ENCODE measurements around the gene ABCB8. TPM values are rescaled to one million over a fixed set of nuclear protein-coding genes. Genes with fewer than 3 reads are reported as not detected.
A peak's percentile ranks its signal among the peaks of the same experiment; 100 is the strongest.

The ABCB8 gene
- total RNA-seq (10 to 100 TPM; 59.7 to 88.0 (median 76.6) TPM), polyA plus RNA-seq (10 to 100 TPM; 13.8 to 18.6 TPM), total RNA-seq (58.4 reads per million, percentile 74 among the genes with 10 or more reads in this experiment)

DNA sequence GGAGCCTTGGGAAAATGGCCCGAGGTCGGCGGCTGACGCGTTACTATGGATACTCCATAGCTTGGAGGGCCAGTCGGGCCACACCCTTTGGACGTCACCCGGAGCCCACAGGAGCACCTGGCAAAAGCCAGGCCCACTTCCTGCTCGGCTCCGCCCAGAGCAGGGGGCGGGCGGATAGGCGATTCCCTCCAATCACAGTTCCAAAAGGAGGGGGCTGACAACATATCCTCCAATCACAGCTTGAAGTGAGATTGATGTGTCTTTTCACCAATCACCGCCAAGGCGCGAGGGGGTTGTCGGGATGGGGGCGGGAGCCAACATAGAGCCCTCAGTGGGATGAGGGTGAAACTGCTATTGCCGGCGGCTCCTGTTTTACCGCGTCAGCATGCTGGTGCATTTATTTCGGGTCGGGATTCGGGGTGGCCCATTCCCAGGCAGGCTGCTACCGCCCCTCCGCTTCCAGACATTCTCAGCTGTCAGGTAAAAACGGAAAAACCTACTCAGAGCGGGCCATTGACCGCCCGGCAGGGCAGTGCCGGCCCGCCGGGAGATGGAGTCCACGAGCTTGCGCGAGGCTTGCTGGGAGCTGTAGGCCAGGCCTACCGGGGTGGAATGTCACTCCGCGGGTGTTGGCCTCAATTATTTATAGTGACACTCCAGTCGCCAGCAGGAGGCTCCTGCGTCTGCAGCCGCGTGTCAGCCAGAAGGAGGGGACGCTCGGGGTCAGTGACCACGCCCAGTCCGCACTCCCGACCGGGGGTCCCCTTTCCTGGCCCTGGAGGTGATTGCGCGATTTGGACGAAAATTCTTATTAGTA is at the start of gene ABCB8:
Gene ABCB8, plus strand, starts transcription at position 320 of the 817 bp plus-strand sequence. Its CDS starts 66 bp downstream, at position 386.
- Histone ChIP-seq H3K4me1 (ENCODE audit: control insufficient read depth in 2 of 2, insufficient read depth in 2 of 2, low read length in 2 of 2) (peaks cover 6% of the 10 kb centered on the region in 2 donors), H3K27me3 (ENCODE audit: control insufficient read depth in 2 of 2, insufficient read depth in 2 of 2, low read length in 2 of 2) (no peaks in the 10 kb centered on the region), H3K4me3 (ENCODE audit: low read length) (peak within 1 kb of the TSS; percentile 78), H3K36me3 (ENCODE audit: control insufficient read depth in 2 of 3, insufficient read depth in 3 of 3, low read length in 3 of 3) (peaks cover 0 to 20% (median 0%) of the 10 kb centered on the region in 3 experiments), H3K27ac (ENCODE audit: low read depth, low read length) (peak within 1 kb of the TSS; percentile 94), H3K9me3 (ENCODE audit: control insufficient read depth in 2 of 3, low read length in 3 of 3) (no peaks in the 10 kb centered on the region)
- Mint-ChIP-seq H3K9me3 (no peaks in the 10 kb centered on the region), H3K4me1 (peaks cover 20 to 40% (median 29%) of the 10 kb centered on the region in 7 donors), H3K27ac (peak within 1 kb of the TSS; percentile 95 to 100 (median 99)), H3K36me3 (peaks cover 0 to 11% (median 0%) of the 10 kb centered on the region in 5 donors), H3K27me3 (peaks cover 0 to 6% (median 0%) of the 10 kb centered on the region in 5 donors), H3K4me3 (peak within 1 kb of the TSS; percentile 83 to 98 (median 92))
- intact Hi-C loops (cut with micrococcal nuclease): loop anchor here (1.0 to 10.0 kb wide), 14 partner anchors 10 to 1902 kb away; partner anchors contain the start of genes ABCF2 (in 2 of the 2), FASTK (in 2 of the 2), NUB1 (in 2 of the 2) and ACTR3C (in 1 of the 2)
- DNase-seq: peak; percentile 89 to 100 (median 99)
- ChIA-PET CTCF (interaction anchor here (0.6 to 2.1 kb wide), 10 partner anchors 10 to 79 kb away, joined by 3 to 12 read pairs (median 3); no protein-coding TSS in a partner anchor), POLR2A (interaction anchor here (0.6 to 1.8 kb wide), 18 partner anchors 9 to 80 kb away, joined by 3 to 28 read pairs (median 6); partner anchors contain the start of genes CDK5, FASTK, SLC4A2 and TMUB1)
- peak; percentile 94 for ATAC-seq

DNA sequence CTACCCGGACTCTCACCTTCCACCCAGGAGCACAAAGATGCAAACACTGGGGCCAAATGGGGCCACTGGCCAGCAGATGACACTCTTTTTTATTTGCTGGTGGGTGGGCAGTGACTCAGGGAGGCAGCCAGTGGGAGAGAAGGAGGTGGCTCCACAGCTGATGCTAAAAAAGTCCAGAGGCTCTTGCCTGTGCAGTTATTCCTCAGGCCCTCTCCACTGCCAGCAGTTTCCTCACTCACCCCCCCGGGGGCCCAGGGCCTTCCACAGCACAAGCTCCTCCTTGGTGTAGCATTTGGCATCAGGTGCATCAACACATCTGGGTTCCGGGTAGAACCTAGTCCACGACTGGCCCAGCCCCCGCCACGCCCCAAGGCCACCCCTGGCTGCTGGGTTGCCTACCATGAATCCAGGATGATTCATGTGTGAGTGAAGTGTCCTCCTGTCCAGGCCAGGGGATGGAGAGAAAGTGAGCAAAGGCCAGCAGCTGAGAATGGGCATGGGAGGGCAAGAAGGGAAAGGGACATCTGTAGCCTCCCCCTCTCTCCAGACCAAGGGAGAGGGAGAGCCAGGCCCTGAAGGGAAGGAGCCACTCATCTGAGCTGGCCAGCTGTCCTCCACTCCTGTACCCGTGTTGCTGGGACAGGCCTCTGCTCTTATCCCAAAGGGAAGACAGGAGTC is 48.4 kb upstream of the ABCB8 start:
- peaks cover 0 to 4% (median 0%) of the 10 kb centered on the region in 11 donors for H3K9me3 Mint-ChIP-seq
- Histone ChIP-seq H3K27me3 (ENCODE audit: control insufficient read depth in 2 of 2, insufficient read depth in 2 of 2, low read length in 2 of 2) (peaks cover 10 to 13% of the 10 kb centered on the region in 2 donors), H3K4me3 (ENCODE audit: low read length) (no peak overlapping the region), H3K9me3 (ENCODE audit: control insufficient read depth in 2 of 3, low read length in 3 of 3) (no peaks in the 10 kb centered on the region), H3K4me1 (ENCODE audit: control insufficient read depth in 2 of 2, insufficient read depth in 2 of 2, low read length in 2 of 2) (peaks cover 17 to 33% of the 10 kb centered on the region in 2 donors), H3K27ac (ENCODE audit: low read depth, low read length) (no peak overlapping the region), H3K36me3 (ENCODE audit: control insufficient read depth in 2 of 3, insufficient read depth in 3 of 3, low read length in 3 of 3) (no peaks in the 10 kb centered on the region)
- no peak for ATAC-seq
- CTCF ChIA-PET: interaction anchor here (0.8 to 1.5 kb wide), 5 partner anchors 16 to 131 kb away, joined by 3 to 4 read pairs (median 3); no protein-coding TSS in a partner anchor
- POLR2A ChIA-PET: interaction anchor here (0.8 to 1.5 kb wide), 5 partner anchors 9 to 31 kb away, joined by 3 to 4 read pairs (median 4); no protein-coding TSS in a partner anchor
- H3K4me3 Mint-ChIP-seq: peak overlapping the region in 4 of 10 donors; percentile 10 to 56 (median 40)
- DNase-seq: no peak
- intact Hi-C loops (cut with micrococcal nuclease): loop anchor here (10.0 kb wide), 2 partner anchors 205 to 315 kb away; no protein-coding TSS in a partner anchor
- H3K36me3 Mint-ChIP-seq: peaks cover 0 to 5% (median 0%) of the 10 kb centered on the region in 5 donors
- peaks cover 20 to 30% (median 26%) of the 10 kb centered on the region in 7 donors for H3K4me1 Mint-ChIP-seq
- no peak overlapping the region for H3K27ac Mint-ChIP-seq
- H3K27me3 Mint-ChIP-seq: peaks cover 19 to 79% (median 37%) of the 10 kb centered on the region in 5 donors

DNA sequence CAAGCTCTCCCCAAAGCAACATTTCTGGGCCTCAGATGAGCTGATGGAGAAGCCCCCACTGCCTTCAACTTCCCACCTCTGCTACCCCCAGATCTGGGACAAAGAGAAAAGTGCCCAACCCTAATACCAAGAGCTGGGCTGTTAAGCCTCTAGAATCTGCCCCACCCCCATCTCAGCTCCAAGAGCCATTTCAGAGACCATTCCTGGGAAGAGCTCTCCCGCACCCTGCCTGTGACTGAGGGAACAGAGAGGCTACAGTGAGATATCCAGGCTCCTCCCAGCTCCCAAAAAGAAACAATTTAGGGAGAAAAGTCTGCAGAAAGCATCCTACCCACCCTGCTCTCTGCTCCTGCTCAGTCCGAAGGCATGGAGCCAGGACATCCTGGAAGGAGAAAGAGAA is 47.6 kb upstream of the ABCB8 start:
- Histone ChIP-seq H3K36me3 (ENCODE audit: control insufficient read depth in 2 of 3, insufficient read depth in 3 of 3, low read length in 3 of 3) (no peaks in the 10 kb centered on the region), H3K4me3 (ENCODE audit: low read length) (no peak overlapping the region), H3K4me1 (ENCODE audit: control insufficient read depth in 2 of 2, insufficient read depth in 2 of 2, low read length in 2 of 2) (peaks cover 11 to 27% of the 10 kb centered on the region in 2 donors), H3K27me3 (ENCODE audit: control insufficient read depth in 2 of 2, insufficient read depth in 2 of 2, low read length in 2 of 2) (peaks cover 10 to 13% of the 10 kb centered on the region in 2 donors), H3K9me3 (ENCODE audit: control insufficient read depth in 2 of 3, low read length in 3 of 3) (no peaks in the 10 kb centered on the region), H3K27ac (ENCODE audit: low read depth, low read length) (no peak overlapping the region)
- ChIA-PET POLR2A (interaction anchor here (0.6 to 1.5 kb wide), 8 partner anchors 10 to 37 kb away, joined by 3 to 4 read pairs (median 3); no protein-coding TSS in a partner anchor), CTCF (interaction anchor here (0.8 to 1.2 kb wide), 4 partner anchors 18 to 131 kb away, joined by 3 to 4 read pairs (median 4); no protein-coding TSS in a partner anchor)
- peaks cover 19 to 80% (median 33%) of the 10 kb centered on the region in 5 donors for H3K27me3 Mint-ChIP-seq
- no peak for ATAC-seq
- H3K36me3 Mint-ChIP-seq: peaks cover 0 to 5% (median 0%) of the 10 kb centered on the region in 5 donors
- H3K4me1 Mint-ChIP-seq: peaks cover 15 to 27% (median 22%) of the 10 kb centered on the region in 7 donors
- no peak overlapping the region for H3K27ac Mint-ChIP-seq
- no peak overlapping the region for H3K4me3 Mint-ChIP-seq
- intact Hi-C loops (cut with micrococcal nuclease): loop anchor here in 1 of 2 donors (10.0 kb wide), 1 partner anchor 206 kb away; no protein-coding TSS in a partner anchor
- no peak for DNase-seq
- peaks cover 0 to 4% (median 0%) of the 10 kb centered on the region in 11 donors for H3K9me3 Mint-ChIP-seq

DNA sequence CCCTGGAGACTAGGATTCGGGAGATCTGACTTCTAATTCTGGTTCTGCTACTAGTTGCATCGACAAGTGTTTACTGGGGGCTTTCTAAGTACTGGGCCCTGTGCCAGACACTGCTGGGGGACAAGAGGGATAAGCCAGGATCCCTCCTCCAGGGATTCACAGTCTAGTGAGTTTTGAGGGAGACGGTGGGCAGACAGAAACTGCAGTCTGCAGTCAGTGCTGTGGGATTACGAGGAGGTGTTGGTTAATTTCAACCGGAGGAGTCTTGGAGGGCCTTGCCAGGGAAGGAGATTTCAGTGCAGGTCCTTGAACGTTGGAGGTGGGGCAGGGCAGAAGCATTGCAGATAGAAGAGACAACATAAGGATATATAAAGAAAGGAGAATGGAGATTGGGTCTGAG is 46.6 kb upstream of the ABCB8 start:
- ChIA-PET CTCF (no interaction called here), POLR2A (no interaction called here)
- Histone ChIP-seq H3K4me3 (ENCODE audit: low read length) (no peak overlapping the region), H3K9me3 (ENCODE audit: control insufficient read depth in 2 of 3, low read length in 3 of 3) (no peaks in the 10 kb centered on the region), H3K27ac (ENCODE audit: low read depth, low read length) (no peak overlapping the region), H3K4me1 (ENCODE audit: control insufficient read depth in 2 of 2, insufficient read depth in 2 of 2, low read length in 2 of 2) (peaks cover 12 to 23% of the 10 kb centered on the region in 2 donors), H3K27me3 (ENCODE audit: control insufficient read depth in 2 of 2, insufficient read depth in 2 of 2, low read length in 2 of 2) (peaks cover 8 to 9% of the 10 kb centered on the region in 2 donors), H3K36me3 (ENCODE audit: control insufficient read depth in 2 of 3, insufficient read depth in 3 of 3, low read length in 3 of 3) (no peaks in the 10 kb centered on the region)
- ATAC-seq: no peak
- intact Hi-C loops (cut with micrococcal nuclease): loop anchor here in 1 of 2 donors (10.0 kb wide), 1 partner anchor 207 kb away; no protein-coding TSS in a partner anchor
- Mint-ChIP-seq H3K4me3 (no peak overlapping the region), H3K4me1 (peaks cover 21 to 27% (median 24%) of the 10 kb centered on the region in 7 donors), H3K27me3 (peaks cover 17 to 78% (median 33%) of the 10 kb centered on the region in 5 donors), H3K9me3 (peaks cover 0 to 4% (median 0%) of the 10 kb centered on the region in 11 donors), H3K36me3 (peaks cover 0 to 5% (median 0%) of the 10 kb centered on the region in 5 donors), H3K27ac (peak overlapping the region in 1 of 9 donors; percentile 1)
- DNase-seq: no peak

DNA sequence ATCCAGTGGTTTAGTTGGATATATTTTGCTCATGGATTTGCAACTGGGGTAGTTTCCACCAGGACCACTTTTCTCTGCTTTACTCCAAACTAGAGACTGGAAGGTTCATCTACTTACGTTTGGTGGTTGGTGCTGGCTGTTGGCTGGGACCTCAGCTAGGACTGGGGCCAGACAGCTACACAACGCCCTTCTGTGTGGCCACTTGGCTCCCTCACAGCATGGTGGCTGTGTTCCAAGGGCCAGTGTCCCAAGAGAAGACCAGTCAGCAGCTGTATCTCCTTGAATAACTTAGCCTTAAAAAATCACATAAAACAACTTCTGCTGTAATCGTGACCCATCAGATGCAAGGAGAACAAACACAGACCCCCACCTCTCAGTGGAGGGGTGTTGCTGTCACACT is 45.9 kb upstream of the ABCB8 start:
- no peak for DNase-seq
- peaks cover 3% of the 10 kb centered on the region in 2 donors for H3K27me3 ChIP-seq (ENCODE audit: control insufficient read depth in 2 of 2, insufficient read depth in 2 of 2, low read length in 2 of 2)
- intact Hi-C loops (cut with micrococcal nuclease): loop anchor here in 1 of 2 donors (10.0 kb wide), 1 partner anchor 208 kb away; no protein-coding TSS in a partner anchor
- no peaks in the 10 kb centered on the region for H3K9me3 ChIP-seq (ENCODE audit: control insufficient read depth in 2 of 3, low read length in 3 of 3)
- no peak overlapping the region for H3K4me3 ChIP-seq (ENCODE audit: low read length)
- H3K9me3 Mint-ChIP-seq: peaks cover 0 to 4% (median 0%) of the 10 kb centered on the region in 11 donors
- peaks cover 10 to 73% (median 26%) of the 10 kb centered on the region in 5 donors for H3K27me3 Mint-ChIP-seq
- H3K4me3 Mint-ChIP-seq: no peak overlapping the region
- POLR2A ChIA-PET: interaction anchor here (0.5 kb wide), 1 partner anchor 655 kb away, joined by 3 read pairs; no protein-coding TSS in a partner anchor
- no peaks in the 10 kb centered on the region for H3K36me3 ChIP-seq (ENCODE audit: control insufficient read depth in 2 of 3, insufficient read depth in 3 of 3, low read length in 3 of 3)
- CTCF ChIA-PET: interaction anchor here (0.7 kb wide), 1 partner anchor 84 kb away, joined by 5 read pairs; no protein-coding TSS in a partner anchor
- peaks cover 14 to 22% (median 17%) of the 10 kb centered on the region in 7 donors for H3K4me1 Mint-ChIP-seq
- no peak overlapping the region for H3K27ac Mint-ChIP-seq
- H3K27ac ChIP-seq (ENCODE audit: low read depth, low read length): no peak overlapping the region
- peaks cover 0 to 4% (median 0%) of the 10 kb centered on the region in 5 donors for H3K36me3 Mint-ChIP-seq
- peaks cover 12 to 16% of the 10 kb centered on the region in 2 donors for H3K4me1 ChIP-seq (ENCODE audit: control insufficient read depth in 2 of 2, insufficient read depth in 2 of 2, low read length in 2 of 2)
- no peak for ATAC-seq

Data from naive thymus-derived CD4-positive, alpha-beta T cell (primary cell).